Measurements from ENCODE around the gene RACGAP1. TPM values are rescaled to one million over a fixed set of nuclear protein-coding genes. Genes with fewer than 3 reads are reported as not detected.

Gene RACGAP1
- total RNA-seq, 2 donors from 2014 or later: 2.6 to 3.3 TPM

GRCh38 chr12:49976557-49976956, 48.7 kb downstream of the RACGAP1 start:
- Histone ChIP-seq H3K27ac (no peak overlapping the region), H3K4me3 (no peak overlapping the region), H3K27me3 (no peaks in the 10 kb centered on the region), H3K4me1 (peaks cover 0 to 18% of the 10 kb centered on the region in 2 donors), H3K36me3 (no peaks in the 10 kb centered on the region), H3K9me3 (no peaks in the 10 kb centered on the region)
- no peak for DNase-seq (ENCODE audit: low spot score)
- TF ChIP-seq CTCF (IDR thresholded peaks at IDR 0.05): no peak

- Histone ChIP-seq H3K36me3 (no peaks in the 10 kb centered on the region), H3K27me3 (no peaks in the 10 kb centered on the region), H3K27ac (peak overlapping the region in 1 of 2 donors; percentile 45), H3K4me1 (peaks cover 0 to 18% of the 10 kb centered on the region in 2 donors), H3K9me3 (no peaks in the 10 kb centered on the region), H3K4me3 (no peak overlapping the region)
- no peak for TF ChIP-seq CTCF (IDR thresholded peaks at IDR 0.05)
- no peak for DNase-seq (ENCODE audit: low spot score)
Observed at GRCh38 chr12:49975318-49975761, 50.0 kb downstream of the RACGAP1 start.

- peaks cover 0 to 18% of the 10 kb centered on the region in 2 donors for H3K4me1 ChIP-seq
- H3K36me3 ChIP-seq: no peaks in the 10 kb centered on the region
- H3K27me3 ChIP-seq: no peaks in the 10 kb centered on the region
- H3K4me3 ChIP-seq: no peak overlapping the region
- H3K9me3 ChIP-seq: no peaks in the 10 kb centered on the region
- no peak for TF ChIP-seq CTCF (IDR thresholded peaks at IDR 0.05)
- H3K27ac ChIP-seq: peak overlapping the region in 1 of 2 donors; percentile 45
- DNase-seq (ENCODE audit: low spot score): no peak
Observed at GRCh38 chr12:49974677-49975317, 50.5 kb downstream of the RACGAP1 start.

GRCh38 chr12:49974231-49974675, 51.0 kb downstream of the RACGAP1 start:
- Histone ChIP-seq H3K9me3 (no peaks in the 10 kb centered on the region), H3K4me1 (peaks cover 0 to 18% of the 10 kb centered on the region in 2 donors), H3K27me3 (no peaks in the 10 kb centered on the region), H3K27ac (no peak overlapping the region), H3K36me3 (no peaks in the 10 kb centered on the region), H3K4me3 (no peak overlapping the region)
- DNase-seq (ENCODE audit: low spot score): peak; percentile 70
- TF ChIP-seq CTCF (IDR thresholded peaks at IDR 0.05): peak; percentile 21 to 71

GRCh38 chr12:49973361-49973830, 51.9 kb downstream of the RACGAP1 start:
- no peaks in the 10 kb centered on the region for H3K36me3 ChIP-seq
- no peak for TF ChIP-seq CTCF (IDR thresholded peaks at IDR 0.05)
- no peak overlapping the region for H3K27ac ChIP-seq
- no peak overlapping the region for H3K4me3 ChIP-seq
- H3K27me3 ChIP-seq: no peaks in the 10 kb centered on the region
- peaks cover 0 to 18% of the 10 kb centered on the region in 2 donors for H3K4me1 ChIP-seq
- no peak for DNase-seq (ENCODE audit: low spot score)
- no peaks in the 10 kb centered on the region for H3K9me3 ChIP-seq
